Hepatocyte (in vitro differentiated cells): Measurements from ENCODE around the gene RPGRIP1. TPM values are rescaled to one million over a fixed set of nuclear protein-coding genes. Genes with fewer than 3 reads are reported as not detected.
A peak's percentile ranks its signal among the peaks of the same experiment; 100 is the strongest.

Experiments
- DNase-seq: peaks from one replicate; pipeline ENCODE4 v3.0.0-alpha.2; 2016; ENCODE audit warnings: low spot score
- H2AFZ ChIP-seq: fragments of 200-600 bp; sonication (generic); 2 replicates; pipeline ENCODE4 v1.6.0; 2016; ENCODE audit warnings: antibody characterized with exemption, mild to moderate bottlenecking
- H3K27ac ChIP-seq: fragments of 200-600 bp; sonication (generic); 2 replicates; pipeline ENCODE4 v1.5.1; 2016; ENCODE audit warnings: mild to moderate bottlenecking
- H3K27me3 ChIP-seq: fragments of 200-600 bp; sonication (generic); 2 replicates; pipeline ENCODE4 v1.6.1; 2016
- H3K36me3 ChIP-seq: fragments of 200-600 bp; sonication (generic); replicated peaks from 2 replicates; pipeline ENCODE4 v1.5.1; 2016; ENCODE audit warnings: low read depth; ENCODE audit not compliant: insufficient read depth
- H3K4me1 ChIP-seq: fragments of 200-600 bp; sonication (generic); 2 replicates; pipeline ENCODE4 v1.5.1; 2016; ENCODE audit warnings: mild to moderate bottlenecking, moderate library complexity; ENCODE audit not compliant: insufficient read depth
- H3K4me2 ChIP-seq: fragments of 200-600 bp; sonication (generic); 2 replicates; pipeline ENCODE4 v1.6.0; 2016
- H3K4me3 ChIP-seq: fragments of 200-600 bp; sonication (generic); 2 replicates; pipeline ENCODE4 v1.5.1; 2016; ENCODE audit warnings: mild to moderate bottlenecking
- H3K79me2 ChIP-seq: fragments of 200-600 bp; sonication (generic); 2 replicates; pipeline ENCODE4 v1.6.0; 2017; ENCODE audit warnings: mild to moderate bottlenecking
- H3K9me2 ChIP-seq: fragments of 200-600 bp; sonication (generic); replicated peaks from 2 replicates; pipeline ENCODE4 v1.6.0; 2017; ENCODE audit warnings: mild to moderate bottlenecking; ENCODE audit not compliant: insufficient read depth
- H3K9me3 ChIP-seq: fragments of 200-600 bp; sonication (generic); 2 replicates; pipeline ENCODE4 v1.5.1; 2016; ENCODE audit warnings: low read depth, mild to moderate bottlenecking
- H4K20me1 ChIP-seq: fragments of 200-600 bp; sonication (generic); 2 replicates; pipeline ENCODE4 v1.6.0; 2016; ENCODE audit warnings: mild to moderate bottlenecking; ENCODE audit not compliant: insufficient read depth, poor library complexity, severe bottlenecking
- CTCF ChIP-seq: fragments of 200-600 bp; sonication (generic); IDR thresholded peaks from 2 replicates; pipeline ENCODE4 v1.5.1; 2016; ENCODE audit warnings: antibody characterized with exemption, mild to moderate bottlenecking; ENCODE audit not compliant: poor library complexity
- EZH2 ChIP-seq: fragments of 200-600 bp; sonication (generic); IDR thresholded peaks from 2 replicates; pipeline ENCODE4 v1.6.1; 2016; ENCODE audit warnings: antibody characterized with exemption, mild to moderate bottlenecking, borderline replicate concordance
- EZH2phosphoT487 ChIP-seq: fragments of 200-600 bp; sonication (generic); IDR thresholded peaks from one replicate; pipeline ENCODE4 v1.6.1; 2018; ENCODE audit warnings: antibody characterized with exemption, mild to moderate bottlenecking, low read depth, moderate library complexity; ENCODE audit not compliant: unreplicated experiment, severe bottlenecking
- WGBS: methylation state at CpG from one replicate; pipeline ENCODE4 v1.1.6; 2016; ENCODE audit warnings: low lambda C conversion rate; ENCODE audit errors: missing lambda C conversion rate; 5-methylcytosine and 5-hydroxymethylcytosine counted together
- polyA plus RNA-seq: library from polyadenylated mRNA; unstranded; fragments of >200 nt; fragmentation: Nextera tagmentation; extraction: Ambion mirVana; gene quantifications from 2 replicates; pipeline ENCODE4 v1.2.1, GENCODE V29; 2016
- total RNA-seq: library from RNA; depleted of rRNA; stranded (reverse); fragments of >200 nt; gene quantifications from 2 replicates; pipeline ENCODE4 v1.2.3, GENCODE V29; 2014

The RPGRIP1 gene
- total and polyA plus RNA-seq, 2 experiments from 2014 or later = 0.07 TPM; not detected in 1

- Histone ChIP-seq H3K4me3 (peak overlapping the region; percentile 4), H2AFZ (peak overlapping the region; percentile 89), H3K9me3 (no peaks in the 10 kb centered on the region), H3K27me3 (no peaks in the 10 kb centered on the region), H3K36me3 (no peaks in the 10 kb centered on the region), H3K4me2 (peak overlapping the region; percentile 72), H4K20me1 (no peaks in the 10 kb centered on the region), H3K79me2 (no peaks in the 10 kb centered on the region), H3K4me1 (no peaks in the 10 kb centered on the region), H3K27ac (peak overlapping the region; percentile 86), H3K9me2 (no peaks in the 10 kb centered on the region)
- DNase-seq = peak; percentile 94
- no peak for TF ChIP-seq EZH2
- 2% methylated on average over 16 of the region's 16 CpGs for WGBS
Measured at GRCh38 chr14:21308479-21309237, 28.8 kb downstream of the RPGRIP1 start.

- TF ChIP-seq EZH2 (no peak), CTCF (no peak), EZH2phosphoT487 (no peak)
- H3K4me3 ChIP-seq = peak overlapping the region; percentile 4
- no peaks in the 10 kb centered on the region for H3K9me2 ChIP-seq
- no peaks in the 10 kb centered on the region for H3K9me3 ChIP-seq
- no peaks in the 10 kb centered on the region for H3K4me1 ChIP-seq
- WGBS = 71% methylated on average over 8 of the region's 8 CpGs
- H3K36me3 ChIP-seq = no peaks in the 10 kb centered on the region
- H4K20me1 ChIP-seq = no peaks in the 10 kb centered on the region
- H3K27me3 ChIP-seq = no peaks in the 10 kb centered on the region
- H3K79me2 ChIP-seq = no peaks in the 10 kb centered on the region
- H3K4me2 ChIP-seq = peak overlapping the region; percentile 72
- no peak for DNase-seq
- H2AFZ ChIP-seq = peak overlapping the region; percentile 89
- H3K27ac ChIP-seq = peak overlapping the region; percentile 86
Measured at GRCh38 chr14:21309238-21309636, 29.4 kb downstream of the RPGRIP1 start.

GRCh38 chr14:21309956-21310355 lies 30.1 kb downstream of the RPGRIP1 start:
- DNase-seq = no peak
- Histone ChIP-seq H3K4me2 (no peak overlapping the region), H3K79me2 (no peaks in the 10 kb centered on the region), H3K4me1 (no peaks in the 10 kb centered on the region), H3K27me3 (no peaks in the 10 kb centered on the region), H2AFZ (no peak overlapping the region), H4K20me1 (no peaks in the 10 kb centered on the region), H3K9me2 (no peaks in the 10 kb centered on the region), H3K9me3 (no peaks in the 10 kb centered on the region), H3K36me3 (no peaks in the 10 kb centered on the region), H3K27ac (no peak overlapping the region), H3K4me3 (no peak overlapping the region)
- no peak for TF ChIP-seq EZH2
- TF ChIP-seq CTCF = no peak
- TF ChIP-seq EZH2phosphoT487 = no peak
- WGBS = 100% methylated on average over 3 of the region's 3 CpGs

- H3K79me2 ChIP-seq = no peaks in the 10 kb centered on the region
- no peak for TF ChIP-seq CTCF
- TF ChIP-seq EZH2phosphoT487 = no peak
- no peak for TF ChIP-seq EZH2
- H3K9me2 ChIP-seq = no peaks in the 10 kb centered on the region
- no peaks in the 10 kb centered on the region for H3K4me1 ChIP-seq
- no peak overlapping the region for H2AFZ ChIP-seq
- H3K4me3 ChIP-seq = no peak overlapping the region
- no peaks in the 10 kb centered on the region for H3K9me3 ChIP-seq
- H3K4me2 ChIP-seq = no peak overlapping the region
- no peaks in the 10 kb centered on the region for H3K36me3 ChIP-seq
- DNase-seq = no peak
- WGBS = 72% methylated on average over 2 of the region's 2 CpGs
- H3K27ac ChIP-seq = no peak overlapping the region
- no peaks in the 10 kb centered on the region for H3K27me3 ChIP-seq
- no peaks in the 10 kb centered on the region for H4K20me1 ChIP-seq
Measured at GRCh38 chr14:21311614-21312013, 31.7 kb downstream of the RPGRIP1 start.
